Fibroblast of skin of scalp (primary cell): ENCODE results near the gene NAP1L4. TPM values are rescaled to one million over a fixed set of nuclear protein-coding genes. Genes with fewer than 3 reads are reported as not detected.

Source experiments
- DNase-seq: peaks from one replicate; pipeline ENCODE4 v3.0.0-alpha.2; 2013
- polyA plus RNA-seq, 2 experiments: library from polyadenylated mRNA; unstranded; fragments of 120-200 nt; gene quantifications; one replicate each; pipeline ENCODE4 v1.2.1, GENCODE V29; 2013; ENCODE audit not compliant: insufficient read length in 2 of 2

Gene NAP1L4
- polyA plus RNA-seq (2013, experiment 1 of 2; ENCODE audit: insufficient read length) = 86.0 TPM
- polyA plus RNA-seq (2013, experiment 2 of 2; ENCODE audit: insufficient read length) = 96.2 TPM

GRCh38 chr11:2992234-2992996 lies at the start of gene NAP1L4:
NAP1L4 (minus strand) TSS chr11:2992329; CDS start chr11:2979220, 13,109 bp downstream.
- DNase-seq = peak; percentile 95

GRCh38 chr11:3040881-3041280 lies 48.8 kb upstream of the NAP1L4 start:
- DNase-seq = no peak

GRCh38 chr11:3037945-3038271 lies 45.8 kb upstream of the NAP1L4 start:
- no peak for DNase-seq

GRCh38 chr11:3037040-3037944 lies 45.2 kb upstream of the NAP1L4 start:
- peak; percentile 73 for DNase-seq

- DNase-seq = no peak
Measured at GRCh38 chr11:3036419-3036818, 44.3 kb upstream of the NAP1L4 start.

- no peak for DNase-seq
Measured at GRCh38 chr11:3035333-3035732, 43.2 kb upstream of the NAP1L4 start.

GRCh38 chr11:3030289-3031070 lies 38.4 kb upstream of the NAP1L4 start:
- no peak for DNase-seq

- no peak for DNase-seq
Measured at GRCh38 chr11:3028813-3029212, 36.7 kb upstream of the NAP1L4 start.

- DNase-seq = no peak
Measured at GRCh38 chr11:3026803-3027202, 34.7 kb upstream of the NAP1L4 start.

- DNase-seq = peak; percentile 79
Measured at GRCh38 chr11:3022982-3023381, 30.9 kb upstream of the NAP1L4 start.

- DNase-seq = peak; percentile 73
Measured at GRCh38 chr11:3022300-3022967, 30.3 kb upstream of the NAP1L4 start.

- DNase-seq = no peak
Measured at GRCh38 chr11:3021125-3021524, 29.0 kb upstream of the NAP1L4 start.

- DNase-seq = no peak
Measured at GRCh38 chr11:3020011-3020410, 27.9 kb upstream of the NAP1L4 start.

- DNase-seq = no peak
Measured at GRCh38 chr11:3018596-3018995, 26.5 kb upstream of the NAP1L4 start.

GRCh38 chr11:3016861-3017260 lies 24.7 kb upstream of the NAP1L4 start:
- no peak for DNase-seq

GRCh38 chr11:3015796-3016195 lies 23.7 kb upstream of the NAP1L4 start:
- no peak for DNase-seq

GRCh38 chr11:3014943-3015342 lies 22.8 kb upstream of the NAP1L4 start:
- no peak for DNase-seq

GRCh38 chr11:3014057-3014938 lies 22.2 kb upstream of the NAP1L4 start:
- DNase-seq = no peak

GRCh38 chr11:3011891-3012885 lies 20.1 kb upstream of the NAP1L4 start:
- DNase-seq = no peak
